ENCODE data around the gene NDUFB8. TPM values are rescaled to one million over a fixed set of nuclear protein-coding genes. Genes with fewer than 3 reads are reported as not detected.

Gene NDUFB8
- total RNA-seq, 4 donors from 2014 or later: 160 to 215 (median 187) TPM

DNA sequence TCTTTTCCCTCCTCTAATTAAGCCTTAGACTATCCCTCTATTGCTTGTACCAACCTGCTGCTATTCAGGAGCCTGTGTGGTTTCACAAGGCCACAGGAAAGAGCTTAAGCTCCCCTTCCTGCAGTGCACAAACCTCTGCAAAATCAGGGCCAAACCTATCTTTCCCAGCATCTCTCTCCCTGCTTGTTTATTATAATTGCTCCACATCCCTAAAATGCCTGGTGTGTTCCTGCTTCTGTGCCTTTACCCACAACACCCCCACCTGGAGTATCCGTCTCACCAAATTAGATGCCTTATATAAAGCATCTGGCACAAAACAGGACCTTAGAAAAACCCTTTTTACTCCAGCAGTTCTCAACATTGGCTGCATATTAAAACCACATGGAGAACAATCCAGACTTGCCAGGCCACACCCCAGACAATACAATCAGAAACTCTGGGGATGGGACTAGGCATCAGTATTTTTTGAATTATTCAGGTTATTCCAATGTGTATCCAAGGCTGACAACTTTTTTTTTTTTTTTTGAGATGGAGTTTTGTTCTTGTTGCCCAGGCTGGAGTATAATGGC is 26.7 kb downstream of the NDUFB8 start:
- TF ChIP-seq, protein P1, sequence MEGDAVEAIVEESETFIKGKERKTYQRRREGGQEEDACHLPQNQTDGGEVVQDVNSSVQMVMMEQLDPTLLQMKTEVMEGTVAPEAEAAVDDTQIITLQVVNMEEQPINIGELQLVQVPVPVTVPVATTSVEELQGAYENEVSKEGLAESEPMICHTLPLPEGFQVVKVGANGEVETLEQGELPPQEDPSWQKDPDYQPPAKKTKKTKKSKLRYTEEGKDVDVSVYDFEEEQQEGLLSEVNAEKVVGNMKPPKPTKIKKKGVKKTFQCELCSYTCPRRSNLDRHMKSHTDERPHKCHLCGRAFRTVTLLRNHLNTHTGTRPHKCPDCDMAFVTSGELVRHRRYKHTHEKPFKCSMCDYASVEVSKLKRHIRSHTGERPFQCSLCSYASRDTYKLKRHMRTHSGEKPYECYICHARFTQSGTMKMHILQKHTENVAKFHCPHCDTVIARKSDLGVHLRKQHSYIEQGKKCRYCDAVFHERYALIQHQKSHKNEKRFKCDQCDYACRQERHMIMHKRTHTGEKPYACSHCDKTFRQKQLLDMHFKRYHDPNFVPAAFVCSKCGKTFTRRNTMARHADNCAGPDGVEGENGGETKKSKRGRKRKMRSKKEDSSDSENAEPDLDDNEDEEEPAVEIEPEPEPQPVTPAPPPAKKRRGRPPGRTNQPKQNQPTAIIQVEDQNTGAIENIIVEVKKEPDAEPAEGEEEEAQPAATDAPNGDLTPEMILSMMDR (IDR thresholded peaks at IDR 0.05): no peak
- no peak for TF ChIP-seq POLR2A (IDR thresholded peaks at IDR 0.05)
- intact Hi-C loops (cut with DNase I): no loop called here
- no peaks in the 10 kb centered on the region for H3K27me3 ChIP-seq
- no peak for DNase-seq
- no peaks in the 10 kb centered on the region for H3K9me3 ChIP-seq
- WGBS, 2 donors: 92 to 100% methylated on average over 1 of the region's 1 CpG
- peaks cover 7 to 92% (median 15%) of the 10 kb centered on the region in 3 donors for H3K36me3 ChIP-seq
- H3K4me3 ChIP-seq: no peak overlapping the region
- H3K27ac ChIP-seq: no peak overlapping the region
- H3K4me1 ChIP-seq: no peaks in the 10 kb centered on the region

DNA sequence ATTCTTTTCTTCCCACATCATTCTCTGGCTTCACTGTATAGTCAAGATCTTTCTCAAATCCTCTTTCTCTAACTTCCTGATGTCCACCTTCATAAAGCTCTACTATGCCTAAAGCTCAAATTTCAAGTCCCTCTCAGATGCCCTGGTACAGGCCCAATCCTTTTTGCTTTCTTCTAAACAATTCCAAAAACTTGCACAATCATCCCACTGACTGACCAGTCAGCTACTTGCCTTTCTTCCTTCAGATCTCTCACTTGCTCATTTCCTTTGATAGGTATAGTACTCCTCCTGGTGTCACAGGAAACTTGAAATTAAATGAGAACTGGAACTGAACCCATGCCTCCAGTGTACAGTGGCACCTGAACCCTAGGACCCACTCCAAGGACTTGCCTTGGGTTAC is 28.2 kb downstream of the NDUFB8 start:
- DNase-seq: no peak
- intact Hi-C loops (cut with DNase I): no loop called here
- TF ChIP-seq POLR2A (IDR thresholded peaks at IDR 0.05): no peak
- TF ChIP-seq, protein P1 (IDR thresholded peaks at IDR 0.05): no peak
- Histone ChIP-seq H3K4me3 (no peak overlapping the region), H3K27ac (no peak overlapping the region), H3K4me1 (no peaks in the 10 kb centered on the region), H3K36me3 (peaks cover 7 to 92% (median 8%) of the 10 kb centered on the region in 3 donors), H3K27me3 (no peaks in the 10 kb centered on the region), H3K9me3 (no peaks in the 10 kb centered on the region)

DNA sequence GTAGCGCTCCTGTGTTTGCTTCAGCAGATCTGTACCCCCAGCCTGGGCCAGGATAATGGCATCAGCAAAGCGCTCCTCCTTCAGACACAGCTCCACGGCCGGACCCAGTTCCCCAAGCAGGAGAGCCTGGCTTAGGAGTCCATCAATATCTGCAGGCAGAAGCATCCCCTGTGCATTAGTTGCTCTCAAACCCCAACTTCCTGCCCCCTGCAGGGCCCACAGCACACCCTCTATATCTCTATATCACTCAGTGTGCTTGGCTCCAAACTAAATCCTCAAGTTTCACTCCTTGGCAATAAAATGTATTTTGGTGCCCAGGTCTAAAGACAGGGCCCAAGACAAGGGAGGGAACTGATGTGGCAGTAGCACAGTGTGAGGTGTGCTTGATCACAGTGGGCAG is 31.6 kb downstream of the NDUFB8 start:
- Histone ChIP-seq H3K4me3 (no peak overlapping the region), H3K27me3 (no peaks in the 10 kb centered on the region), H3K9me3 (no peaks in the 10 kb centered on the region), H3K36me3 (peaks cover 7 to 98% (median 12%) of the 10 kb centered on the region in 3 donors), H3K27ac (no peak overlapping the region), H3K4me1 (no peaks in the 10 kb centered on the region)
- TF ChIP-seq, protein P1 (IDR thresholded peaks at IDR 0.05): no peak
- no peak for TF ChIP-seq POLR2A (IDR thresholded peaks at IDR 0.05)
- no peak for DNase-seq
- intact Hi-C loops (cut with DNase I): no loop called here
- WGBS, 2 donors: 86% methylated on average over 1 of the region's 4 CpGs; no CpG with 5 or more reads in 1 of the 2 donors

- intact Hi-C loops (cut with DNase I): no loop called here
- Histone ChIP-seq H3K4me3 (no peak overlapping the region), H3K9me3 (no peaks in the 10 kb centered on the region), H3K4me1 (no peaks in the 10 kb centered on the region), H3K27me3 (no peaks in the 10 kb centered on the region), H3K27ac (no peak overlapping the region), H3K36me3 (peaks cover 7 to 98% (median 12%) of the 10 kb centered on the region in 3 donors)
- TF ChIP-seq, protein P1 (IDR thresholded peaks at IDR 0.05): no peak
- TF ChIP-seq POLR2A (IDR thresholded peaks at IDR 0.05): no peak
- no peak for DNase-seq
- WGBS, 2 donors: 88 to 90% methylated on average over 2 of the region's 2 CpGs
Measured at GRCh38 chr10:100496567-100496966, 33.1 kb downstream of the NDUFB8 start.

GRCh38 chr10:100490531-100490930 is 39.1 kb downstream of the NDUFB8 start:
- H3K36me3 ChIP-seq: peaks cover 0 to 94% (median 7%) of the 10 kb centered on the region in 3 donors
- intact Hi-C loops (cut with DNase I): no loop called here

More at GRCh38 chr10:100490531-100490930, 39.1 kb downstream of the NDUFB8 start:
- no peak for DNase-seq
- H3K9me3 ChIP-seq: no peaks in the 10 kb centered on the region
- no peaks in the 10 kb centered on the region for H3K4me1 ChIP-seq
- H3K27ac ChIP-seq: no peak overlapping the region
- no peaks in the 10 kb centered on the region for H3K27me3 ChIP-seq
- 89 to 90% methylated on average over 2 of the region's 2 CpGs for WGBS, 2 donors
- H3K4me3 ChIP-seq: no peak overlapping the region
- TF ChIP-seq POLR2A (IDR thresholded peaks at IDR 0.05): no peak
- TF ChIP-seq, protein P1 (IDR thresholded peaks at IDR 0.05): no peak

Data from esophagus squamous epithelium (tissue), 5 donors.